GM18868 (cell line): ENCODE data around the gene IRGQ.
"Not testable (repeated sequence)": the region's sequence is repeated elsewhere in the genome, so short reads cannot be mapped to it uniquely, and the experiment has no call there.

ENCODE experiments used
- ATAC-seq: cut with Tn5 transposase; IDR thresholded peaks from one replicate; pipeline ENCODE4 v1.9.1; 2021; ENCODE audit warnings: mild to moderate bottlenecking, moderate library complexity; ENCODE audit not compliant: unreplicated experiment

IRGQ gene

GRCh38 chr19:43595999-43596841 is at the start of gene IRGQ, which contains the start of gene ZNF576:
IRGQ (minus strand) TSS chr19:43596134; CDS start chr19:43595338, 796 bp downstream.
ZNF576 (plus strand) TSS chr19:43596595; CDS start chr19:43597109, 514 bp downstream.
- peak; percentile 77 for ATAC-seq

- ATAC-seq, result no peak
These were observed 48.2 kb upstream of the IRGQ start for GRCh38 chr19:43644181-43644580.

- ATAC-seq, result no peak
These were observed 47.4 kb upstream of the IRGQ start for GRCh38 chr19:43643326-43643725.

- no peak for ATAC-seq
These were observed 46.6 kb upstream of the IRGQ start for GRCh38 chr19:43642531-43642930.

- ATAC-seq, result no peak
These were observed 45.4 kb upstream of the IRGQ start for GRCh38 chr19:43641333-43641732.

GRCh38 chr19:43640424-43640757 is 44.5 kb upstream of the IRGQ start:
- ATAC-seq, result no peak

GRCh38 chr19:43639519-43640423 is 43.8 kb upstream of the IRGQ start, which contains the start of gene CADM4:
CADM4 (minus strand) TSS chr19:43639850; CDS start chr19:43639790, 60 bp downstream.
- no peak for ATAC-seq

GRCh38 chr19:43638995-43639518 is 43.1 kb upstream of the IRGQ start:
- no peak for ATAC-seq

- no peak for ATAC-seq
These were observed 42.5 kb upstream of the IRGQ start for GRCh38 chr19:43638214-43638994.

GRCh38 chr19:43636121-43636683 is 40.3 kb upstream of the IRGQ start:
- no peak for ATAC-seq

- not testable (repeated sequence) for ATAC-seq
These were observed 39.6 kb upstream of the IRGQ start for GRCh38 chr19:43635561-43635940.

GRCh38 chr19:43634872-43635560 is 39.1 kb upstream of the IRGQ start:
- ATAC-seq, result no peak

GRCh38 chr19:43634506-43634871 is 38.6 kb upstream of the IRGQ start:
- ATAC-seq, result no peak

- ATAC-seq, result no peak
These were observed 38.1 kb upstream of the IRGQ start for GRCh38 chr19:43634068-43634467.

- no peak for ATAC-seq
These were observed 37.6 kb upstream of the IRGQ start for GRCh38 chr19:43633520-43633919.

GRCh38 chr19:43631491-43631890 is 35.6 kb upstream of the IRGQ start:
- no peak for ATAC-seq

- no peak for ATAC-seq
These were observed 32.9 kb upstream of the IRGQ start for GRCh38 chr19:43628646-43629326.

- no peak for ATAC-seq
These were observed 30.9 kb upstream of the IRGQ start for GRCh38 chr19:43626838-43627237.

- no peak for ATAC-seq
These were observed 30.1 kb upstream of the IRGQ start for GRCh38 chr19:43625918-43626579.
